K562 (cell line): ENCODE measurements around the gene ATF5. TPM values are rescaled to one million over a fixed set of nuclear protein-coding genes. Genes with fewer than 3 reads are reported as not detected.

ENCODE experiments used
- ARID1B ChIP-seq: fragments of 450-650 bp; IDR thresholded peaks from 2 replicates; pipeline ENCODE4 v1.6.1; 2016; ENCODE audit warnings: antibody characterized with exemption, mild to moderate bottlenecking, inconsistent platforms
- ATF3 ChIP-seq, 2 experiments: fragments of 450-650 bp in 1 of 2; sonication (generic) in 1 of 2; formaldehyde crosslinking in 1 of 2; IDR thresholded peaks in 1 of 2; conservative IDR thresholded peaks in 1 of 2; 2 replicates each; pipeline versions ENCODE4 v1.6.1 to v1.8.1; 2016 to 2023; ENCODE audit warnings: mild to moderate bottlenecking in 2 of 2, moderate library complexity in 2 of 2, inconsistent platforms in 1 of 2, missing genetic modification reagents in 1 of 2
- BRCA1 ChIP-seq, 2 experiments: fragments of 450-650 bp in 1 of 2; sonication (generic) in 1 of 2; formaldehyde crosslinking in 1 of 2; IDR thresholded peaks; 2 replicates each; pipeline versions ENCODE4 v1.5.0 to v1.6.1; 2017 to 2020; ENCODE audit warnings: mild to moderate bottlenecking in 1 of 2, missing genetic modification reagents in 1 of 2
- FOXA3 ChIP-seq, 2 experiments: fragments of 450-650 bp in 1 of 2; sonication (generic) in 1 of 2; formaldehyde crosslinking; IDR thresholded peaks in 1 of 2; conservative IDR thresholded peaks in 1 of 2; 2 replicates each; pipeline versions ENCODE4 v1.4.0 to v1.8.0; 2020 to 2022; ENCODE audit warnings: mild to moderate bottlenecking in 2 of 2, missing genetic modification reagents in 1 of 2
- FOXP4 ChIP-seq: sonication (generic); formaldehyde crosslinking; IDR thresholded peaks from 2 replicates; pipeline ENCODE4 v1.8.0; 2022; ENCODE audit warnings: mild to moderate bottlenecking, missing genetic modification reagents, borderline replicate concordance
- GATAD2A ChIP-seq: fragments of 450-650 bp; IDR thresholded peaks from 2 replicates; pipeline ENCODE4 v1.6.1; 2017
- GTF3C2 ChIP-seq: IDR thresholded peaks from 3 replicates; pipeline ENCODE4 v1.6.1; 2011; ENCODE audit warnings: borderline replicate concordance, mild to moderate bottlenecking, moderate library complexity; ENCODE audit not compliant: insufficient read length; ENCODE audit errors: extremely low read depth
- HCFC1 ChIP-seq: IDR thresholded peaks from 2 replicates; pipeline ENCODE4 v1.6.1; 2012; ENCODE audit warnings: low read depth, low read length, improper control_type of control experiment
- ID3 ChIP-seq, 2 experiments: fragments of 250-450 bp in 1 of 2; fragments of 450-650 bp in 1 of 2; sonication (Bioruptor Pico) in 1 of 2; IDR thresholded peaks; 2 replicates each; pipeline versions ENCODE4 v1.6.1 to v1.8.0; 2016 to 2021; ENCODE audit warnings: mild to moderate bottlenecking in 2 of 2, moderate library complexity in 2 of 2, missing compliant biosample characterization in 1 of 2, missing genetic modification characterization in 1 of 2
- MAX ChIP-seq: sonication (generic); formaldehyde crosslinking; IDR thresholded peaks from 2 replicates; pipeline ENCODE4 v1.9.0; 2022; ENCODE audit warnings: mild to moderate bottlenecking, missing genetic modification reagents
- MXI1 ChIP-seq: IDR thresholded peaks from 2 replicates; pipeline ENCODE4 v1.6.1; 2011; ENCODE audit warnings: low read depth, mild to moderate bottlenecking, improper control_type of control experiment, low read length
- NCOR1 ChIP-seq: fragments of 450-650 bp; IDR thresholded peaks from 2 replicates; pipeline ENCODE4 v1.6.1; 2016; ENCODE audit warnings: mild to moderate bottlenecking, moderate library complexity
- PRMT5 ChIP-seq: sonication (generic); formaldehyde crosslinking; IDR thresholded peaks from 2 replicates; pipeline ENCODE4 v1.5.0; 2020; ENCODE audit warnings: missing genetic modification reagents
- SMARCB1 ChIP-seq: IDR thresholded peaks from 2 replicates; pipeline ENCODE4 v1.6.1; 2011; ENCODE audit warnings: improper control_type of control experiment, low read depth; ENCODE audit not compliant: insufficient read length
- SMC3 ChIP-seq: conservative IDR thresholded peaks from 2 replicates; pipeline ENCODE4 v1.6.1; 2011; ENCODE audit warnings: low read depth, low read length, improper control_type of control experiment; ENCODE audit not compliant: insufficient read depth
- THRA ChIP-seq: fragments of 450-650 bp; IDR thresholded peaks from 2 replicates; pipeline ENCODE4 v1.6.1; 2017; ENCODE audit warnings: mild to moderate bottlenecking, moderate library complexity
- ZBTB17 ChIP-seq: fragments of 450-650 bp; formaldehyde crosslinking; IDR thresholded peaks from 2 replicates; pipeline ENCODE4 v1.4.0; 2020; ENCODE audit warnings: mild to moderate bottlenecking
- ZBTB7A ChIP-seq: IDR thresholded peaks from 2 replicates; pipeline ENCODE4 v1.6.1; 2011; ENCODE audit warnings: low read depth, mild to moderate bottlenecking, low read length, moderate library complexity, borderline replicate concordance; ENCODE audit not compliant: control insufficient read depth
- ZNF583 ChIP-seq: fragments of 250-450 bp; sonication (Bioruptor Pico); IDR thresholded peaks from 2 replicates; pipeline ENCODE4 v1.4.0; 2020
- polyA plus RNA-seq, 8 experiments: library from polyadenylated mRNA; depleted of rRNA in 4 of 8; stranded (reverse) in 5 of 8; unstranded in 3 of 8; fragments of >200 nt; fragmentation: Nextera tagmentation in 2 of 8; fragmentation: Illumina TruSeq in 1 of 8; extraction: Ambion mirVana in 2 of 8; extraction: Trizol in 1 of 8; gene quantifications; 2 replicates each; pipeline versions ENCODE4 v1.2.1 to v1.2.3, GENCODE V29; 2011 to 2014; ENCODE audit warnings: inconsistent platforms in 1 of 8, missing spikeins in 1 of 8
- total RNA-seq, 7 experiments: library from RNA; depleted of rRNA in 6 of 7; stranded (reverse); fragments of >200 nt in 6 of 7; fragmentation: Illumina TruSeq in 2 of 7; extraction: Trizol in 2 of 7; gene quantifications; 2 replicates each; pipeline versions ENCODE4 v1.2.1 to v1.2.3, GENCODE V29; 2011 to 2021; ENCODE audit warnings: low replicate concordance in 1 of 7

The ATF5 gene
- total and polyA plus RNA-seq, 9 of the 15 experiments (the other 6 are each of a cell fraction or from before 2014, with no cell fraction given) = 3.0 to 57.6 (median 11.1) TPM

- TF ChIP-seq ZNF583 (CRISPR knock-in tag) = no peak
- peak; percentile 34; the same call in 1 of the 2 replicates for TF ChIP-seq HCFC1
- TF ChIP-seq ARID1B = no peak
- no peak for TF ChIP-seq GTF3C2
- no peak for TF ChIP-seq MXI1
- no peak for TF ChIP-seq NCOR1
- TF ChIP-seq ID3 (CRISPR knock-in tag; IDR thresholded peaks at IDR 0.05) = no peak
- no peak for TF ChIP-seq ID3 (tag; IDR thresholded peaks at IDR 0.05)
- TF ChIP-seq MAX (CRISPR knock-in tag) = no peak
- no peak for TF ChIP-seq ATF3 (IDR thresholded peaks at IDR 0.05)
- no peak for TF ChIP-seq ATF3 (CRISPR knock-in tag; conservative IDR thresholded peaks at IDR 0.05)
- TF ChIP-seq PRMT5 (CRISPR knock-in tag) = no peak
- TF ChIP-seq BRCA1 (IDR thresholded peaks at IDR 0.05) = no peak
- TF ChIP-seq BRCA1 (CRISPR knock-in tag; IDR thresholded peaks at IDR 0.05) = no peak
- no peak for TF ChIP-seq THRA
- TF ChIP-seq FOXA3 (CRISPR knock-in tag; conservative IDR thresholded peaks at IDR 0.05 in 1 of 2, IDR thresholded peaks at IDR 0.05 in 1 of 2) = no peak
- TF ChIP-seq ZBTB17 (CRISPR knock-in tag) = no peak
- TF ChIP-seq ZBTB7A = no peak
- peak; percentile 99 for TF ChIP-seq SMC3
- TF ChIP-seq SMARCB1 = no peak
- TF ChIP-seq FOXP4 (CRISPR knock-in tag) = no peak
- no peak for TF ChIP-seq GATAD2A
Observed at GRCh38 chr19:49937750-49938381, 8.9 kb downstream of the ATF5 start (continued).
